ENCODE results near the gene ASZ1.

ASZ1 gene

GRCh38 chr7:117333168-117333567 is 94.1 kb downstream of the ASZ1 start:
- no peak for DNase-seq

GRCh38 chr7:117332031-117332430 is 95.3 kb downstream of the ASZ1 start:
- DNase-seq, result no peak

- DNase-seq, result no peak
Measured at GRCh38 chr7:117325836-117326235, 101.5 kb downstream of the ASZ1 start.

GRCh38 chr7:117324960-117325359 is 102.3 kb downstream of the ASZ1 start:
- DNase-seq, result no peak

GRCh38 chr7:117323851-117324711 is 103.2 kb downstream of the ASZ1 start:
- no peak for DNase-seq

- DNase-seq, result no peak
Measured at GRCh38 chr7:117323305-117323850, 103.9 kb downstream of the ASZ1 start.

- DNase-seq, result no peak
Measured at GRCh38 chr7:117322741-117323304, 104.5 kb downstream of the ASZ1 start, which contains the start of gene WNT2. WNT2 (minus strand) TSS chr7:117323058; CDS start chr7:117322989, 69 bp downstream.

GRCh38 chr7:117320523-117320922 is 106.8 kb downstream of the ASZ1 start:
- DNase-seq, result no peak

- DNase-seq, result no peak
Measured at GRCh38 chr7:117319181-117319580, 108.1 kb downstream of the ASZ1 start.

GRCh38 chr7:117313582-117313981 is 113.7 kb downstream of the ASZ1 start:
- DNase-seq, result no peak

Data from activated CD4-positive, alpha-beta T cell treated with anti-CD3 and anti-CD28 coated beads for 4 hours (primary cell).